Neural progenitor cell (in vitro differentiated cells): ENCODE data around the gene UPF3B. TPM values are rescaled to one million over a fixed set of nuclear protein-coding genes. Genes with fewer than 3 reads are reported as not detected.
A peak's percentile ranks its signal among the peaks of the same experiment; 100 is the strongest.

Source experiments
- DNase-seq: peaks from one replicate; pipeline ENCODE4 v3.0.0-alpha.2; 2016; ENCODE audit warnings: low spot score
- H2AFZ ChIP-seq: fragments of 200-600 bp; sonication (generic); replicated peaks from 2 replicates; pipeline ENCODE4 v1.6.1; 2016; ENCODE audit warnings: antibody characterized with exemption
- H3F3A ChIP-seq: fragments of 200-600 bp; sonication (generic); 2 replicates; pipeline ENCODE4 v1.6.1; 2016; ENCODE audit warnings: antibody characterized with exemption, low read depth
- H3K27ac ChIP-seq: fragments of 200-600 bp; sonication (generic); 2 replicates; pipeline ENCODE4 v1.5.1; 2016; ENCODE audit warnings: mild to moderate bottlenecking
- H3K27me3 ChIP-seq: fragments of 200-600 bp; sonication (generic); 2 replicates; pipeline ENCODE4 v1.6.1; 2016; ENCODE audit warnings: mild to moderate bottlenecking, moderate library complexity
- H3K36me3 ChIP-seq: fragments of 200-600 bp; sonication (generic); 2 replicates; pipeline ENCODE4 v1.5.1; 2016
- H3K4me1 ChIP-seq: fragments of 200-600 bp; sonication (generic); 2 replicates; pipeline ENCODE4 v1.6.1; 2016; ENCODE audit warnings: mixed run types
- H3K4me2 ChIP-seq: fragments of 200-600 bp; sonication (generic); 2 replicates; pipeline ENCODE4 v1.6.1; 2016
- H3K4me3 ChIP-seq: fragments of 200-600 bp; sonication (generic); 2 replicates; pipeline ENCODE4 v1.5.1; 2016
- H3K79me2 ChIP-seq: fragments of 200-600 bp; sonication (generic); 2 replicates; pipeline ENCODE4 v1.6.1; 2016; ENCODE audit warnings: low read depth
- H3K9ac ChIP-seq: fragments of 200-600 bp; sonication (generic); 2 replicates; pipeline ENCODE4 v1.6.1; 2016
- H3K9me3 ChIP-seq: fragments of 200-600 bp; sonication (generic); 2 replicates; pipeline ENCODE4 v1.5.1; 2016; ENCODE audit warnings: low read depth
- H4K20me1 ChIP-seq: fragments of 200-600 bp; sonication (generic); 2 replicates; pipeline ENCODE4 v1.6.1; 2016; ENCODE audit warnings: low read depth
- H3K27ac Mint-ChIP-seq: 3 replicates; pipeline ENCODE4 v1.8.0; 2021; ENCODE audit warnings: mixed read lengths
- H3K27me3 Mint-ChIP-seq: 2 replicates; pipeline ENCODE4 v1.8.0; 2022; ENCODE audit warnings: low read depth, mild to moderate bottlenecking, inconsistent platforms, moderate library complexity, mixed read lengths; ENCODE audit not compliant: insufficient read depth
- H3K36me3 Mint-ChIP-seq: 3 replicates; pipeline ENCODE4 v1.8.0; 2021; ENCODE audit warnings: mixed read lengths
- H3K4me1 Mint-ChIP-seq: 3 replicates; pipeline ENCODE4 v1.8.0; 2021; ENCODE audit warnings: mixed read lengths
- H3K4me3 Mint-ChIP-seq: 3 replicates; pipeline ENCODE4 v1.8.0; 2021; ENCODE audit warnings: mild to moderate bottlenecking, moderate library complexity, mixed read lengths
- H3K9me3 Mint-ChIP-seq: 3 replicates; pipeline ENCODE4 v1.8.0; 2020; ENCODE audit warnings: mixed read lengths
- CTCF ChIP-seq: fragments of 200-600 bp; sonication (generic); IDR thresholded peaks from 2 replicates; pipeline ENCODE4 v1.5.1; 2017; ENCODE audit warnings: antibody characterized with exemption, mild to moderate bottlenecking
- EZH2 ChIP-seq: fragments of 200-600 bp; sonication (generic); IDR thresholded peaks from 2 replicates; pipeline ENCODE4 v1.6.1; 2017; ENCODE audit warnings: antibody characterized with exemption, mild to moderate bottlenecking, moderate library complexity
- EZH2phosphoT487 ChIP-seq: fragments of 200-600 bp; sonication (generic); IDR thresholded peaks from 2 replicates; pipeline ENCODE4 v1.6.1; 2017; ENCODE audit warnings: antibody characterized with exemption
- total RNA-seq: library from RNA; depleted of rRNA; stranded (reverse); fragments of >200 nt; gene quantifications from 2 replicates; pipeline ENCODE4 v1.2.3, GENCODE V29; 2015; ENCODE audit warnings: low replicate concordance

The UPF3B gene
- total RNA-seq, 1 donor from 2014 or later = 21.7 TPM

DNA sequence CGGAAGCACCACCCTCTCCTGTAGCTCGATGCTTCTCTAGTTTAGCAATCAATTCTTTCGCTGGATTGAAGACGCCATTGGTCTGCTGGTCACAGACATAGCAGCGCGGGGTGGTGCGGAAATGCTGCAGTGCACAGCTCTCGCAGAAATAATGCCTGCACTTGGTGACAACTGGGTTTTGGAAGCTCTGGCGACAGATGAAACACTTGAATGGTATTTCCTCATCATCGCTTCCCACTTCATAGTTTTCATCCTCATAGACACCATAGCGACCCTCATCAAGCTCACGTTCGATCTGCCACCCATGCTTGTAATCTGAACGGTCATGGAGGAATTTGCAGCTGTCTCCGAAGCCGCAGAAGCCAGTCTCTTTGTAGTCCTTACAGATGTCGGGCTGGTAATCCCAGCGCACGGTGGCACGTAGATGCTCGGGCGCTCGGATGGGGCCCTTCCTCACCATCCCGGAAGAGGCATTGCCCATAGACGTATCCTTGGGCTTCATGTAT lies 17.9 kb upstream of the UPF3B start:
- no peaks in the 10 kb centered on the region for H3K36me3 ChIP-seq
- TF ChIP-seq EZH2phosphoT487 = no peak
- TF ChIP-seq CTCF = no peak
- TF ChIP-seq EZH2 = no peak
- H3K4me2 ChIP-seq = peak overlapping the region; percentile 77
- H2AFZ ChIP-seq = no peak overlapping the region
- Mint-ChIP-seq H3K9me3 (peaks cover 10% of the 10 kb centered on the region), H3K27ac (peak overlapping the region; percentile 68), H3K36me3 (no peaks in the 10 kb centered on the region), H3K4me1 (peaks cover 10% of the 10 kb centered on the region), H3K27me3 (peaks cover 2% of the 10 kb centered on the region), H3K4me3 (peak overlapping the region; percentile 96)
- DNase-seq = peak; percentile 37
- H3K4me3 ChIP-seq = peak overlapping the region; percentile 76
- peaks cover 24% of the 10 kb centered on the region for H3K79me2 ChIP-seq
- no peaks in the 10 kb centered on the region for H3K9me3 ChIP-seq
- H3K4me1 ChIP-seq = no peaks in the 10 kb centered on the region
- no peaks in the 10 kb centered on the region for H3K27me3 ChIP-seq
- H4K20me1 ChIP-seq = no peaks in the 10 kb centered on the region
- peaks cover 17% of the 10 kb centered on the region for H3F3A ChIP-seq
- H3K9ac ChIP-seq = peak overlapping the region; percentile 9
- H3K27ac ChIP-seq = no peak overlapping the region

GRCh38 chrX:119853444-119853843 lies 681 bp upstream of the UPF3B start:
- Histone ChIP-seq H3F3A (no peaks in the 10 kb centered on the region), H3K4me1 (no peaks in the 10 kb centered on the region), H2AFZ (peak overlapping the region; percentile 83), H3K79me2 (peaks cover 33% of the 10 kb centered on the region), H3K4me3 (peak overlapping the region; percentile 85), H3K4me2 (peak overlapping the region; percentile 78), H3K36me3 (peaks cover 15% of the 10 kb centered on the region), H3K27me3 (no peaks in the 10 kb centered on the region), H3K27ac (no peak overlapping the region), H3K9ac (peak overlapping the region; percentile 67), H4K20me1 (no peaks in the 10 kb centered on the region), H3K9me3 (peaks cover 1% of the 10 kb centered on the region)
- DNase-seq = peak; percentile 5
- no peak for TF ChIP-seq EZH2
- TF ChIP-seq EZH2phosphoT487 = no peak
- no peak for TF ChIP-seq CTCF
- H3K27ac Mint-ChIP-seq = peak overlapping the region; percentile 93
- H3K4me1 Mint-ChIP-seq = peaks cover 3% of the 10 kb centered on the region
- peaks cover 7% of the 10 kb centered on the region for H3K9me3 Mint-ChIP-seq
- peaks cover 2% of the 10 kb centered on the region for H3K27me3 Mint-ChIP-seq
- peak overlapping the region; percentile 87 for H3K4me3 Mint-ChIP-seq
- H3K36me3 Mint-ChIP-seq = peaks cover 6% of the 10 kb centered on the region

DNA sequence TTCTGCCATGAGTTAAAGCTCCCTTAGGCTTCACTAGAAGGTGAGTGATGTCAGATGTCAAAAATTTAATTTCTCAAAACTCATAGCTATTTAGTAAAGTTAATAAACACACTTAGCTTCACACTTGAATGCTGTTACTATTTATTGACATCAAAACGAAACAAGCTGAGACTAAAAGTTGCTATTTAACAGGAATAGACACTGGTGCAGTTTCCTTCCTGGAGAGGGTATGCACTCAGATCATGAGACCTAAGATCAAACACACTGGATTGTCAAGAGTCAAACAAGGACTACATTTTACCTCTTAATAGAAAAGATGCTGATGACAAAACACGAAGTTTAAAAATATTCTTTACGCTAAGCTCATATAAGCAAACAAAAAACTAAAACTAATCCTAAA lies 18.9 kb downstream of the UPF3B start:
- Histone ChIP-seq H3K36me3 (peaks cover 7% of the 10 kb centered on the region), H3K27ac (no peak overlapping the region), H3F3A (no peaks in the 10 kb centered on the region), H3K4me2 (no peak overlapping the region), H3K4me1 (no peaks in the 10 kb centered on the region), H3K4me3 (no peak overlapping the region), H3K9ac (no peak overlapping the region), H3K27me3 (no peaks in the 10 kb centered on the region), H2AFZ (no peak overlapping the region), H3K9me3 (peaks cover 3% of the 10 kb centered on the region), H4K20me1 (no peaks in the 10 kb centered on the region), H3K79me2 (no peaks in the 10 kb centered on the region)
- no peak overlapping the region for H3K27ac Mint-ChIP-seq
- H3K4me3 Mint-ChIP-seq = no peak overlapping the region
- no peaks in the 10 kb centered on the region for H3K4me1 Mint-ChIP-seq
- no peak for DNase-seq
- H3K36me3 Mint-ChIP-seq = peaks cover 27% of the 10 kb centered on the region
- TF ChIP-seq CTCF = no peak
- no peak for TF ChIP-seq EZH2phosphoT487
- no peak for TF ChIP-seq EZH2
- H3K27me3 Mint-ChIP-seq = no peaks in the 10 kb centered on the region
- peaks cover 7% of the 10 kb centered on the region for H3K9me3 Mint-ChIP-seq
